DOHH2 (cell line): ENCODE measurements around the gene UBE2F.
A peak's percentile ranks its signal among the peaks of the same experiment; 100 is the strongest.
"Not testable (repeated sequence)": the region's sequence is repeated elsewhere in the genome, so short reads cannot be mapped to it uniquely, and the experiment has no call there.

ENCODE experiments used
- H3F3A ChIP-seq: fragments of 200-600 bp; sonication (generic), shearing (Covaris generic); 2 replicates; pipeline ENCODE4 v1.6.0; 2016; ENCODE audit warnings: antibody characterized with exemption, mild to moderate bottlenecking; ENCODE audit not compliant: control insufficient read depth, insufficient read depth
- H3K27ac ChIP-seq: fragments of 200-600 bp; sonication (generic); 2 replicates; pipeline ENCODE4 v1.5.1; 2014; ENCODE audit warnings: low read depth, mild to moderate bottlenecking, low read length, moderate library complexity
- H3K27me3 ChIP-seq: fragments of 200-600 bp; sonication (generic); 2 replicates; pipeline ENCODE4 v1.6.1; 2014; ENCODE audit warnings: mild to moderate bottlenecking, low read length, mixed read lengths; ENCODE audit not compliant: control insufficient read depth
- H3K36me3 ChIP-seq: fragments of 200-600 bp; sonication (generic); 2 replicates; pipeline ENCODE4 v1.6.1; 2014; ENCODE audit warnings: mild to moderate bottlenecking, low read length, moderate library complexity, mixed read lengths; ENCODE audit not compliant: control insufficient read depth
- H3K4me1 ChIP-seq: fragments of 200-600 bp; sonication (generic); 2 replicates; pipeline ENCODE4 v1.6.1; 2014; ENCODE audit warnings: mild to moderate bottlenecking, low read length, mixed read lengths; ENCODE audit not compliant: control insufficient read depth
- H3K4me2 ChIP-seq: fragments of 200-600 bp; sonication (generic); 2 replicates; pipeline ENCODE4 v1.6.0; 2014; ENCODE audit warnings: mild to moderate bottlenecking, low read length, moderate library complexity
- H3K4me3 ChIP-seq: fragments of 200-600 bp; sonication (generic); 2 replicates; pipeline ENCODE4 v1.5.1; 2014; ENCODE audit warnings: mild to moderate bottlenecking, low read length, mixed read lengths
- H3K79me2 ChIP-seq: fragments of 200-600 bp; sonication (generic); 2 replicates; pipeline ENCODE4 v1.6.1; 2014; ENCODE audit warnings: mild to moderate bottlenecking, low read length, mixed read lengths; ENCODE audit not compliant: control insufficient read depth
- H3K9me2 ChIP-seq: fragments of 200-600 bp; sonication (generic); replicated peaks from 2 replicates; pipeline ENCODE4 v1.6.1; 2014; ENCODE audit warnings: mild to moderate bottlenecking, low read length, mixed read lengths; ENCODE audit not compliant: control insufficient read depth
- H3K9me3 ChIP-seq: fragments of 200-600 bp; sonication (generic); 2 replicates; pipeline ENCODE4 v1.6.1; 2014; ENCODE audit warnings: antibody characterized with exemption, low read length, mixed read lengths; ENCODE audit not compliant: control insufficient read depth, insufficient read depth
- H4K20me1 ChIP-seq: fragments of 200-600 bp; sonication (generic); 2 replicates; pipeline ENCODE4 v1.6.0; 2014; ENCODE audit warnings: low read depth, mild to moderate bottlenecking, antibody characterized with exemption, low read length, moderate library complexity; ENCODE audit not compliant: control insufficient read depth, insufficient read depth
- CTCF ChIP-seq: fragments of 200-600 bp; sonication (generic); IDR thresholded peaks from one replicate; pipeline ENCODE4 v1.5.1; 2014; ENCODE audit warnings: antibody characterized with exemption, mild to moderate bottlenecking, low read depth, low read length; ENCODE audit not compliant: poor library complexity, severe bottlenecking
- EZH2phosphoT487 ChIP-seq: fragments of 200-600 bp; sonication (generic); IDR thresholded peaks from 2 replicates; pipeline ENCODE4 v1.6.1; 2017; ENCODE audit warnings: borderline replicate concordance, mild to moderate bottlenecking, antibody characterized with exemption, low read length, moderate library complexity, mixed read lengths

The UBE2F gene

GRCh38 chr2:237964578-237965404 is 2.0 kb upstream of the UBE2F start:
- TF ChIP-seq EZH2phosphoT487 (no peak), CTCF (no peak)
- Histone ChIP-seq H3K79me2 (peaks cover 23% of the 10 kb centered on the region), H3K36me3 (peaks cover 4% of the 10 kb centered on the region; the same call in 1 of the 2 replicates), H3K9me3 (peaks cover 21% of the 10 kb centered on the region), H3K9me2 (no peaks in the 10 kb centered on the region), H3F3A (0 out of 2 replicates have a peak, but pooled peaks cover 4% of the 10 kb centered on the region), H3K27ac (no peak overlapping the region), H4K20me1 (0 out of 2 replicates have a peak, but pooled peaks cover 9% of the 10 kb centered on the region), H3K4me3 (no peak overlapping the region), H3K4me2 (no peak overlapping the region), H3K4me1 (peaks cover 23% of the 10 kb centered on the region), H3K27me3 (no peaks in the 10 kb centered on the region)

DNA sequence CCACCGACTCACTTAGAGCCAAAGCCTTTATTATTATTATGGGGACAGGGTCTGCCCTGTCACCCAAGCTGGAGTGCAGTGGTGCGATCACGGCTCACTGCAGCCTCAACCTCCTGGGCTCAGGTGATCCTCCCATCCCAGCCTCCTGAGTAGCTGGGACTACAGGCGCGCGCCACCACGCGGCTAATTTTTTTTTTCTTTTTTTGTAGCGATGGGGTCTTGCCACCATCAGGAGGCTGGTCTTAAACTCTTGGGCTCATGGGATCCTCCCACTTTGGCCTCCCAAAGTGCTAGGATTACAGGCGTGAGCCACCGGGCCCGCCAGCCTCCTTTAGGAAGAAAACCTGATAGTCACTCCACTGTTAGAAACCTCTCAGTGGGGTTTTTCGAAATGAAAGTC is 970 bp upstream of the UBE2F start:
- H3K27me3 ChIP-seq, H4K20me1 ChIP-seq, H3K9me2 ChIP-seq, H3K27ac ChIP-seq, H3F3A ChIP-seq, H3K36me3 ChIP-seq: not testable (repeated sequence)
- H3K4me2 ChIP-seq, result peak overlapping the region; percentile 67
- H3K9me3 ChIP-seq, result peaks cover 21% of the 10 kb centered on the region
- peaks cover 23% of the 10 kb centered on the region for H3K4me1 ChIP-seq
- H3K4me3 ChIP-seq, result peak overlapping the region; percentile 70
- peaks cover 34% of the 10 kb centered on the region for H3K79me2 ChIP-seq

DNA sequence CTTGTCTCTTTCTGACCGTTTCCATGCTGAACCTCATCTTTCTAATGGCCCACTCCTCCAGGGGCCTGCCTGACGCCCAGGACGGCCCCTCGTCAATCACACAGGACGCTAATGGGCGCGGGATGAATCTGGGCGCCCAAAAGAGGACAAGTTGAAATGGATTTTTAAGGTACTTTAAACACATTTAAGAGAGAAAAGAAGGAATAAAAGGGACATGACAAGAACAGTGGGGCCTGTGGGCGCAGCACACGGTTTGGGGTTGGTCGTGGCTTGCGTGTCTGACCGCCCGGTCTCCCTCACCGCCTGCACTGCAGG is 607 bp upstream of the UBE2F start:
- Histone ChIP-seq H3K9me3 (peaks cover 18% of the 10 kb centered on the region), H3K27ac (no peak overlapping the region), H3F3A (0 out of 2 replicates have a peak, but pooled peaks cover 4% of the 10 kb centered on the region), H3K79me2 (peaks cover 36% of the 10 kb centered on the region), H3K4me2 (peak overlapping the region; percentile 67), H3K4me1 (peaks cover 23% of the 10 kb centered on the region), H3K27me3 (no peaks in the 10 kb centered on the region), H3K9me2 (no peaks in the 10 kb centered on the region), H3K4me3 (peak overlapping the region; percentile 70), H4K20me1 (0 out of 2 replicates have a peak, but pooled peaks cover 9% of the 10 kb centered on the region), H3K36me3 (peaks cover 4% of the 10 kb centered on the region; the same call in 1 of the 2 replicates)
- no peak for TF ChIP-seq EZH2phosphoT487
- no peak for TF ChIP-seq CTCF

GRCh38 chr2:237967463-237967951 is 693 bp downstream of the UBE2F start:
- H3K9me3 ChIP-seq, result peaks cover 7% of the 10 kb centered on the region
- no peak overlapping the region for H3K27ac ChIP-seq
- peaks cover 4% of the 10 kb centered on the region; the same call in 1 of the 2 replicates for H3K36me3 ChIP-seq
- H3K9me2 ChIP-seq, result no peaks in the 10 kb centered on the region
- 0 out of 2 replicates have a peak, but pooled peaks cover 12% of the 10 kb centered on the region for H4K20me1 ChIP-seq
- 0 out of 2 replicates have a peak, but pooled peaks cover 4% of the 10 kb centered on the region for H3F3A ChIP-seq
- no peak for TF ChIP-seq EZH2phosphoT487
- no peak for TF ChIP-seq CTCF
- H3K4me1 ChIP-seq, result peaks cover 23% of the 10 kb centered on the region
- H3K4me2 ChIP-seq, result peak overlapping the region; percentile 97
- peak overlapping the region; percentile 80 for H3K4me3 ChIP-seq
- H3K79me2 ChIP-seq, result peaks cover 47% of the 10 kb centered on the region
- H3K27me3 ChIP-seq, result no peaks in the 10 kb centered on the region
